Neural progenitor cell (in vitro differentiated cells): Measurements from ENCODE around the gene GRB2.

Source experiments
- CTCF ChIP-seq: fragments of 200-600 bp; sonication (generic); IDR thresholded peaks from 2 replicates; pipeline ENCODE4 v1.5.1; 2017; ENCODE audit warnings: antibody characterized with exemption, mild to moderate bottlenecking
- EZH2 ChIP-seq: fragments of 200-600 bp; sonication (generic); IDR thresholded peaks from 2 replicates; pipeline ENCODE4 v1.6.1; 2017; ENCODE audit warnings: antibody characterized with exemption, mild to moderate bottlenecking, moderate library complexity

GRCh38 chr17:75400326-75400939, 5.0 kb downstream of the GRB2 start:
- TF ChIP-seq CTCF (no peak), EZH2 (no peak)
